Stimulated activated CD4-positive, alpha-beta T cell treated with anti-CD3 and anti-CD28 coated beads, TNF-alpha, amount 100 ng/mL, for 24 hours (primary cell): ENCODE measurements around the gene ITLN2.
A peak's percentile ranks its signal among the peaks of the same experiment; 100 is the strongest.
"Not testable (repeated sequence)": the region's sequence is repeated elsewhere in the genome, so short reads cannot be mapped to it uniquely, and the experiment has no call there.

Source experiments
- DNase-seq, 3 experiments: peaks; one replicate each; pipeline ENCODE4 v3.0.0-alpha.2; 2020; ENCODE audit warnings: low read depth in 3 of 3

The ITLN2 gene

DNA sequence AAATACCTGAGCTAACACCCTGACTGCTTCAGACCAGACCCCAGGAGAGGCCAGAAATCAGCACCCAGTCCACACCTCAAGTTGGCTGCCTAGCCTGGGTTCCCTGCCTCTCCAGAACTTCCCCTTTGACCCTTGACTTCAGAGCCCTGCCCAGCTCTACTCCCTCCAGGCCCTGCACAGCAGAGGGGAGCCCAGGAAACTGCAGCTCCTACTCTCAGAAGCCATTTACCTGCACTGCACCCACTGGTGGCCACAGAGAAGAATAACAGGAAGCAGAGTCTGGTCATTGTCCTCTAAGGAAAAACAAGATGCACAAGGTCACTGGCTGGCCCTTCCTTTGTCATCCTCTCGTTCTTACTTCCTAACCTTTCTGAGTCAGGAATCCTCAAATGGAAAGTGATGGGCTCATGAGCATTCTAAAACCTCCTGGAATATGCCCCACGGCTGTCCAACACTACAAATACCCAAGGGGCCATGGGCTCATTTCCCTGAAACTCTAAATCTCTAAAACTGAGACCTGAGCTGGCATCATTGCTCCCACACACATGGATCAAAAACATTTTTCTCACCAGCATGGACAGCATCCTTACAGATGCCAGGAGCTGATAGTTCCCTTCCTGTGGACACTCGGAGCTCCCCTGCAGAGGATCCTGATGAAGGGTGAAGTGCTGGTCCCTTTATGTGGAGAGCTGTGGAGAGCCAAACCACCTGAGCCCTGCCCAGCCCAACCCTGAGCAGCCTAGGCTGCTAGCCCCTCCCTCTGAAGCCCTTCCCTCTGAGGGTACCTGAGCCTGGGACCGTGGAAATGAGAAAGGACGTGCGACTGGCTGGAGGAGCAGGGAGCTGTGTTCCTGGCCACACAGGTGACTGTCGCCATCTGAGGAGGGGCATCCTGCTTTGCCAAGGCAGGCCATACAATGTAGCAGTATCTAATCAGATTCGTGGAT is at the start of gene ITLN2:
TSS of gene ITLN2 (minus strand) at position 652 of the 947 bp plus-strand sequence. CDS start at position 584, 68 bp downstream.
- DNase-seq: peak; percentile 13 to 30 (median 13)

DNA sequence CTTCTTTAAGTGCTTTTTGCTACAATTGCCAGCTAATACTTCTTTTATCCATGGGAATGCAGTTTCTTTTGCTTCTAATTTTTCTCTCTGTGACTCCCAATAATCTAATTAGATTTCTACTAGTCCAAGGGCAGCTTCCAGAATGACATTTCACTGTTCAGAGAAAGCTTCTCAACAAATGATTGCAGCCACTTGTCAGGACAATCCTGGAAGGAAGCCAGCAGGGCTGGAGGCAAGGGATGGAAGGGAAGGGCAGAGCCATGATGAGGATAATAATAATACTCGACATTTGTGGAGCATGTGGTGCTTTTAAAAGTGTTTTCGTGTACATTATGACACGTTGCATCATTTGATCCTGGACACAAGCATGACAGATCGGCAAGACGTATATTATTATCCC is 46.9 kb upstream of the ITLN2 start:
- DNase-seq: no peak

DNA sequence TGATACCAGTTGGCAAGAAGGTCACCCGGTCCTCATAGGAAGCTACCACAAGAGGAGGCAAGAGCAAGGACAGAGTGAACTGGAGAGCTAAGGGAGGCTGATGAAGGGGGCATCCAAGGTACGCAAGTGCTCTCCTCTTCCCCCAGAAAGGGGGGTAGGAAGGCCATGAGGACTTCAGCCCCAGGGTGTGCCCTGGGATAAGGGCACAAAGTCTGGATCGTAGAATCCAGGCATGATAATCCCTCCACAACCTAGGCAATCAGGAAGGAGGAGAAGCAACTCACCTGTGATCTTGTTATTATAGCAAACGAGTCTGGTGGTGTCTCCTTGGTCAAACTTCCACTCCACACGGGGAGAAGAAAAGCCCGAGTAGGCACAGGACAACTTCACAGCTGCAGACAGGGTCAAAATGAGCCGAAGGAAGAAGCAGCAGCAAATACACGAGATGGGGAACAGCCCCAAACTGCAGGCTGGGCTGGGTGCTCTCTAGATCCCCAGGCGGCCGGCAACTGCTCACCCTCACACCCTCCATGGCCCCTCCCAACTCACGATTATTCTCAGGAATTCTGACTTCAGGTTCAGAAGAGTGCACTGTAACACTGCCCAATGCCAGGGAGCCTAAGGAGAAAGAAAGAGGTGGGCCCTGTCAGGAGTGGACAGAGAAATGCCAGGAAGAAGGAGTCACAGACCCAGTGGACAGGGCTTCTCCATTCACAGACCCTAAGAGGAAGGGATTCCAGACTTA is 46.3 kb upstream of the ITLN2 start:
- DNase-seq: no peak

DNA sequence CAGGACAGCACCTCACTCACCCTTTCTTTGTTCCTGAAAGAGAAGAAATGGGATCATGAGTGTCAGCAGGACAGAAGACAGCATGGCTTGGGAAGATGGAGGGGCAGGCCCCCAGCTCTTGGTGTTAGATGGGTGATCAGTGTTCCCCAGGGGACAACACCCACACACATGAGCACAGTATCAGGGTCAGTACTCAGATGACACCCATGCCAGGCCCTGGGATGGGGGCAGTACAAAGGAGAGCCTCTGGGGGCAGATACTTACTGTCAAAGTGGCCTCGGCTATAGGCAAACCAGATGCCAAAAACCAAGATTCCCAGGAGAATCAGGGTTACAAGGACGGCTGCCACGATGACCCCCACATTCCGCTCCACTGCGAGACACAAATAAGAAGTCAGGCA is 44.8 kb upstream of the ITLN2 start:
- DNase-seq: no peak

DNA sequence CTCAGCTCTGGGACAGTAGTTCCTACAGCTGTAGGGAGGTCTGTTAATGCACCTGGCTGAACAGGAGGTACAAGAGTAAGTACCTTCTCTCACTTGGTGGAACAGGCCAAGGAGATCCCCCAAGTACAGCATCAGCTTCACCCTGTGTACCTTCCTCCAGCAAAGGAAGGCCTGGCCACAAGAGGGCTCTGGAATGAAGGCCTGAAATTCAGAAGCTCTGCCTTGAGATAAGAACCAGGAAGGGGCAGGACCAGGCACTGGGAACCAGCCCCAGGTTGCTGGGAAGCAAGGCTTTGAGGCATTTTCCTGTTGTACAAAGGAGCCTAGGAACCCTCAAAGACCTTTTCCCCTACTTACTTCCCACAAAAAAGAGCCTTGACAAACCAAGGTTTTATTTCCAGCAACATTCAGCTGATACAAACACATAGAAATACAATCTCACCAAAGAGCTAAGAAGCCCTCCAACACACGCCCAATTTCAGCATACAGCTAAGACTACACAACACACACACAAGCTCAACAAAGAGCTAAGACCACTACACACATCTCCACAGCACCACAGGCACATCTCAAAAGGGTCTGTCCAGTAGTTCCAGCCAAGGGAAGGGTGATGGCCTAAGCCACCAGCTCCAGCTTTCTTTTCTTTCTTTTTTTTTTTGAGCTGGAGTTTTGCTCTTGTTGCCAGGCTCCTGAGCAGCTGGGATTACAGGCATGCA is 42.9 kb upstream of the ITLN2 start:
- DNase-seq: peak in 2 of 3 experiments; percentile 18 to 33

DNA sequence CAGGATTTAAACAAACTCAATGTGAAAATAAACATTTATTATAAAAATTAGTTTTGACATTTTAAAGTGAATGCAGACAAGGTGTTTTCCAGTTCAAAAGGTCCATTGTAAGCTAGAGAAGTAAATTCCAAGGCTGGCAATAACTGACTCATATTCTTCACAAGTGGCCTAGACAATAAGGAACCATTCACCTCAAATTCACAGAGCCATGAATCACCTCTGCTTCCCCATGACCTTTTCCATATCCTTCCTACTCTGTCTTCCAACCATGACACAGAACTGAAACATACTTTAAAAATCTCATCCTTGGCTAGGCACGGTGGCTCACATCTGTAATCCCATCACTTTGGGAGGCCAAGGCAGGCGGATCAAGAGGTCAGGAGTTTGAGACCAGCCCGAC is 41.6 kb upstream of the ITLN2 start:
- no peak for DNase-seq

DNA sequence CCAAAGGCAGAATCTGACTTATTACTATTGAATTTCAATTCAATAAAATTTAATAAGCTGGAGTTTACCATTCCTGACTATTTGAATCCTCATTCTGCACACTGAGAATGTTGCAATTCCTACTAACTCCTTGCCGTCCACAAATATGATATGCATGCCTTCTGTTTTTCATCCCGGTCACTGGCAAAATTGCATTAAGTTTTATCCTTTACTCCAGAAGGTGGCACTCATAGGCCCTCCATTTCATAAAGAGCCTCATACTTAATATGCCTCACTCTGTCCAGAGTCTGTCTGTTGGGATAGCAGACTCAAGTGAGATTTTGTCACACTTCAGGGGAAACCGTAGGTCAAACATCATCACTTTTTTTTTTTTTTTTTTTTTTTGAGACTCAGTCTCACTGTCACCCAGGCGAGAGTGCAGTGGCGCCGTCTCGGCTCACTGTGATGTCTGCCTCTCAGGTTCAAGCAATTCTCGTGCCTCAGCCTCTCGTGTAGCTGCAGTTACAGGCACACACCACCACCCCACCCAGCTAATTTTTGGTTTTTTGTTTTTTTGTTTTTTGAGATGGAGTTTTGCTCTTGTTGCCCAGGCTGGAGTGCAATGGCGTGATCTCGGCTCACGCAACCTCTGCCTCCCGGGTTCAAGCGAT is 39.1 kb upstream of the ITLN2 start:
- DNase-seq: no peak

DNA sequence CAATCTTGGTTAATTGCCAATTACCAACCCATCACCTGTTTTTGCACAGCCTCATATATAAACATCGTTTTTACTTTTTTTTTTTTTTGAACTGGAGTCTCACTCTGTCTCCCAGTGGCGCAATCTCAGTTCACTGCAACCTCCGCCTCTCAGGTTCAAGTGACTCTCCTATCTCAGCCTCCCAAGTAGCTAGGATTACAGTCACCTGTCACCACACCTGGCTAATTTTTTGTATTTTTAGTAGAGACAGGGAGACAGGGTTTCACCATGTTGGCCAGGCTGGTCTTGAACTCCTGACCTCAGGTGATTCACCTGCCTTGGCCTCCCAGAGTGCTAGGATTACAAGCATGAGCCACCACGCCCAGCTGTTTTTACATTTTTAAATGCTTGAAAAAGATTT is 37.4 kb upstream of the ITLN2 start:
- DNase-seq: not testable (repeated sequence)

DNA sequence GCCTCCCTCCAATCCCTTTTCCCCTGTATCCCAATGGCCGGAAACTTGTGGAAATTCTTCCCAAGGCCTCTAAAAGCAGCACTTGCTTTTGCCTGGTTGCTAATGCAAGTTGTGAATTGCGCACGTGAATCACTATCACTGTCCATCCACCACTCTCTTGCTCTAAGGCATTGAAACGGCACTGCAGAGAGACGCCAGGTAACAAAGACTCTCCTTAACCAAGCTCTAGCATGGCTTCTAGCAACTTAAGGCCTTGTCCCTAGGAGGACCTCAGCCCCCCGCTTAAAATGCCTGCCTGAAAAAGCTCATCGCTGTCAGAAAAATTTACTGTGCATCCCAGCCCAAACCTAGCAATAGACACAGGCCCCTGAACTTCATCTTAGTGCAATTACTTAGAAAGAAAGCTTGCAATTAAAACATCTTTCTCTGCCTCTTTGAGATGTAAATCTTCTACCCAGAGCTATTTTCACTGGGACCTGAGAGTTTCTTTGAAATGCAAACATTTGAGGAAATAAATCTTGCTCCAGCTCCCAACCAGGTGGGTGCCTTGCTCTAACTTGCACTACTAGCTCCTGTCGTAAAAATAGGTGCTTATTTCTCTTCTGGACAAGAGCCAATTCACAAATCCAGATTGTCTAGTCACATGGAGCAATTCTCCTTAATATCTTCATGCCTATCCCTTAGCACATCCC is 32.9 kb upstream of the ITLN2 start:
- DNase-seq: no peak

DNA sequence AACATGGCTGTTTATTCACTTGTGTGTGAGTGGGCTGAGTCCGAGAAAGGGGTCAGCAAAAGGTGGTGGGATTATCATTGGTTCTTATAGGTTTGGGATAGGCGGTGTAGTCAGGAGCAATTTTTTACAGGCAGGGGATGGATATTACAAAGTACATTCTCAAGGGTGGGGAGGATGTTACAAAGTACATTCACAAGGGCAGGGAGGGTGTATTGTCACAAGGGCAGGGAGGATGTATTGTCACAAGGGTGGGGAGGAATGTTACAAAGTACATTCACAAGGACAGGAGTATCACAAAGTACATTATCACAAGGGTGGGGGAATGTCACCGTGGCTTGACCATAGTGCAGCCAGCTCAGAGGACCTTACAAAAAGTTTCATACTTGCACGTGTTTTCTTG is 31.1 kb upstream of the ITLN2 start:
- DNase-seq: no peak

DNA sequence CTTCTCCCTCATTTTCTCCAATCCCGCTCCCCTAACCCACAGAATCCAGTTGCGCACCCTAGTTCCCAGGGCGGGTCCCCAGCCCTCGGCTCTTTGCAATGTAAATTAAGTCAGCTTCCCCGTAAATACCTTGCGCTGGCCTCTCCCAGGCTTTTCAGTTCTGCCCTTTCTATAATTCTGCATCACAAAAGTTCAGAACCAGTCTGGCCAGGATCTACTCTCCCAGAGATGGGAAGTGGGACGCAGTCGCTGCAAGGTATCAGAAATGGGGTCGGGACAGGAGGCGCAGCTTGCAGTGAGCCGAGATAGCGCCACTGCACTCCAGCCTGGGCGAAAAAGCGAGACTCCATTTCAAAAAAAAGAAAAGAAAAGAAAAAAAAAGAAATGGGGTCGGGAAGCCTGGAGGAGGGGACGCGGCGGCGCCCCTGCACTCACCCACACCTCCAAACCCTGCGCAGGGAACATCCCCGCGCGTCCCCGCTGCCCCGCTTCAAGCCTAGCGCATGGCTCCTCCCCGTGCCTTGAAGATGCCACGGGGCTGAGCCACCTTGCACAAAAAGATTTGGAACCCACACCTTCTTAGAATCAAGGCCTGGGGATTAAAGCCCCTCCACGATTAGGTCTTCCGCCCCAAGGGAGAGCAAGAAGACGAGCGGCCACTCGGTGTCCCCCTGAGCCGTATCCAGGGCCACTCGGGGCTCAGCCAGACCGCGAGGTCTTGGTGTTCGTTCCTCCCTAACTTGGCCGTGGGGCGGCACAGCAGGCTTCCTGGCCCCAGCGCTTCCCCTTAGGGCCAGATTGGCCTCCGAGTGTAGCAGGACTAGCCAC is 27.2 kb upstream of the ITLN2 start:
- no peak for DNase-seq

DNA sequence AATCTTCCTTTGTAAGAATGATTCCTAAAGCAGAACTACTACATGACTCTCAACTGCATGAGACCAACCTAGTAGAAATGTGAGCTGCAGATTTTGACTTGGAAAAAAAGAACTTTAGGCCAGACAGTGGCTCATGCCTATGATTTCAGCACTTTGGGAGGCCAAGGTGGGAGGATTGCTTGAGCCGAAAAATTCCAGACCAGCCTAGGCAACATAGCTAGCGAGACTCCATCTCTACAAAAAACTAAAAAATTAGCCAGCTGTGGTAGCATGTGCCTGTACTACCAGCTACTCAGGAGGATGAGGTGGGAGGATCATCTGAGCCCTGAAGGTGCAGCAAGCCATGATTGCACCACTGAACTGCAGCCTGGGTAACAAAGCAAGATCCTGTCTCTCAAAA is 24.7 kb upstream of the ITLN2 start:
- DNase-seq: no peak

DNA sequence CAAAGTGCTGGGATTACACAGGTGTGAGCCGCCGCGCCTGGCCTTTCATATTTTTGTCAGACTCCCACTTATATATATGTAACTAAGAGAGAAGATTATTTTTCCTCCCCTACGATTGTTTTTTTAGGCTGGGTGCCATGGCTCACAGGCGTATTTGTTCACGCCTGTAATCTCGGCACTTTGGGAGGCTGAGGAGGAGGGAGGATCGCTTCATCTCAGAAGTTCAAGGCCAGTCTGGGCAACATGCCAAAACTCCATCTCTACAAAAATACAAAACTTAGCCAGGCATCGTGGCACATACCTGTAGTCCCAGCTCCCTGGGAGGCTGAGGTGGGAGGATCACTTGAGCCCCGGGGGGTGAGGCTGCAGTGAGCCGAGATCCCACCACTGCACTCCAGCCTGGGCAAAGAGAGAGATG is 23.9 kb upstream of the ITLN2 start:
- no peak for DNase-seq

DNA sequence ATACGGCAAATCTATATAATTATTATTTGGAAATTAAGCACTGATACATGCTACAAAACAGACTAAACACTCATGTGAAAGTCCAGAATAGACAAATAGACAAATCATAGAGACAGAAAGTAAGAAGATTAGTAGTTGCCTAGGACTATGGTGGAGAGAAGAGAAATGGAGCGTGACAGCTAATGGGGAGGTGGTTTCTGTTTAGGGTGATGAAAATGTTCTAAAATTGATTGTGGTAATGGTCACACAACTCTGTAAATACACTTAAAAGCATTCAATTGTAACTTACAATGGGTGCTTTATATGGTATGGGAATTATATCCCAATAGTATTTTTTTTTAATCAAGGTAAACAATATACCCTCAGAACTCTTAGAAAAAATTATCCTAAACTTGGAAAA is 20.4 kb upstream of the ITLN2 start:
- DNase-seq: no peak

DNA sequence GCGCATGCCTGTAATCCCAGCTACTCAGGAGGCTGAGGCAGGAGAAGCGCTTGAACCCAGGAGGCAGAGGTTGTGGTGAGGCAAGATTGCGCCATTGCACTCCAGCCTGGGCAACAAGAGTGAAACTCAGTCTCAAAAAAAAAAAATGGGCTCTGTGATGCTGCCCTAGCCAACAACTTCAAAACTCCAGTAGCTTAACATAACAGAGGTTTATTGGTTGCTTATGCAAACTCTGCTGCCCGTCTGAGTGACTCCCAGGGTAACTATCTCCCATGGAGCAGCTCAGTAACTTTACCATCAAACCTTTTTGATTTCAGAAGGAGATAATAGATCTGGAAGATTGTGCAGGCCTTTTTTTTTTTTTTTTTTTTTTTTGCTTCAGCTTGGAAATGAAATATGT is 18.9 kb upstream of the ITLN2 start:
- no peak for DNase-seq

DNA sequence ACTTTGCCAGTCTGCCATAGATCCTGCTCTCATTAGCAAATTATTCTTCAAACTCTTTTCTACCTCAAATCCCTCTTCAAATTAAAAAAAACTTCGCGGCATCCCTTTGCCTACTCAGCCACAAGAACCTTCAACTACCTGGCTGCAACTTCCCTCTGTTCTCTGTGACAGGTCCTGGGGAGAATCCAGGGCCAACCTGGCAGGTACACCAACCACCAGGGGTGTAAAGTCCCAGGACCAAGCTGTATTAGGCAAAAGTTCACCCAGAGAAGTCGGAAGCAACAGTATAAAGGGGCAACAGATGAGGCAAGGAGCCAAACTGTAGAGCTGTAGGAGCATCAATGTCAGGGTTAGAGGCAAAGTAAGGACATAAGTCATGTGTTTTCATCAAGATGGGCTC is 18.3 kb upstream of the ITLN2 start:
- no peak for DNase-seq

DNA sequence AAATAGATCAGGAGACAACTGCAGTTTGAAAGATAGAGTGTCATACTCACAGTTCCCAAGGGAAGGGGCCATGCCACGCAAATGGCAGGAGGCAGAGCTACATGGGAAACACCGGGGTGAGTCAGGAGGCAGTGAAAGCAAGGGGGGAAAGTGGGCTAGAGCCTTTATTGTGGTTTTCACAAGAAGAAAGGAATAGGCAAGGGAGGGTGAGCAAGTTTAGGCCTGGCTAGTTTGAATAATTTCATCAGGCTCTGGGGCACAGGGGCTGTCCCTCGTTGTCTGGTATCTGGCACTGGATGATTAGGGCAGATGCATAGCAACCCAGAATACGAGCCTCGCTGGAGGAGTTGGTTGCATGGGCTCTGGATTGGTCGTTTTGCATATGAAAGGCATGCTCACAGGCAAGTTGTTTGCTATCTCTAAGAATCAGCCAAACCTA is 17.0 kb upstream of the ITLN2 start:
- peak; percentile 9 to 44 (median 22) for DNase-seq

DNA sequence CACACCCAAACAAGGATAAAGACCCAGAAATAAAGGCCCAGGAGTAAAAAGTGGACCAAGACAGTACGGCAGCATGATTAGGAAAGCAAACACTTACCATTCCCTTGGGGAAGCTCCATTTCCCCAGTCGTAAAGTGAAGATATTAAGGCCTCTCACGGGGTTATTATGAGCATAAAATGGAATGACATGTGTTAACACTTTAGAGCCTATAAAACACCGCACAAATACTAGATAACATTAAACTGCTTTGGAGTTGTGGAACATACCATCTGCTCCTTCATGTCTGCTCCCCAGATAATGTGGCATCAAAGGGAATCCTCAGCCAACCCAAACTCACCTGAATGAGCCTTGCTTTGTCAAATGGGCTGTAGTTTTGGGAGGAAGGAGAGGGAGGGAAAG is 8.9 kb upstream of the ITLN2 start:
- no peak for DNase-seq

DNA sequence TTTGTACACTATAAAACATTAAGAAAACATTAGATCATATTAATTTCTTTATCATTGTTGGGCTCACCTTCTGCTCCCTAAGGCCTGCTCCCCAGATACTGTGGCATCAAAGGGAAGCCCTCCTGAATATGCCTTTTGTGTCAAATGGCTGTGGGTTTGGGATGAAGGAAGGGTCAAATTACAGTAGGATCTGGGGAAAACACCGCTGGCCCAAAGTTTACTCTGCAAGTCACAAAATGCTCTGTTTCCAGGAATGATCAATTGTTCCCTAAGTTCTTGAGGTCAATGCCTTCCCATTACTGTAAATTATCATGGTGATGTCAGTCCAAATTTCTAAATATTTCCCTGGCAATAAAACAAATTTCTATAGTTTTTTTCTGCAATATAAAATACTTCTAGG is 6.8 kb upstream of the ITLN2 start:
- DNase-seq: no peak

DNA sequence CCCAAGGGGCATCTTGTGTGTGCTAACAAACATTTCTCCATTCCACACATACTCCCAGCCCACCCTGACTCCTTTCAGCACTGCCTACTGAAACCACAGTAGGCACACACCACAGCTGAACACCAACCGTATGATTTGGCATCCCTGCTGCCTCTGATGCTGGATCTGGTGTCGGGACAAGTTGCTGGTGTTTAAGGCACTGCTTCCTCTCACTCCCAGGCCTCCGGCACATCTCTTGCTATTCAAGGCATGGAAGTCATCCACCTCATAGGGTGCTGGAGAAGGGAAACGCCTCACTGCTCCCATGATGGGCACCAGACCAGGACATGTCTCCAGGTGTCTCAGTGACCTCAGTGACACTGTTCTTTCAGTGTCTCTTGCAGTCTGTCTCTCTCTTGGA is 2.4 kb upstream of the ITLN2 start:
- DNase-seq: no peak
